Stimulated activated CD4-positive, alpha-beta T cell treated with anti-CD3 and anti-CD28 coated beads, Interleukin-15, amount 100 ng/mL, for 48 hours (primary cell): ENCODE results near the gene SERPINA4.
"Not testable (repeated sequence)": the region's sequence is repeated elsewhere in the genome, so short reads cannot be mapped to it uniquely, and the experiment has no call there.

Experiments
- DNase-seq, 2 donors: peaks; one replicate each; pipeline ENCODE4 v3.0.0-alpha.2; 2020; ENCODE audit warnings: low read depth in 2 of 2

The SERPINA4 gene

GRCh38 chr14:94592457-94592856 is 31.2 kb downstream of the SERPINA4 start:
- no peak for DNase-seq

GRCh38 chr14:94593376-94593748 is 32.1 kb downstream of the SERPINA4 start:
- no peak for DNase-seq

GRCh38 chr14:94593749-94594431 is 32.6 kb downstream of the SERPINA4 start:
- DNase-seq: no peak

GRCh38 chr14:94594441-94594840 is 33.2 kb downstream of the SERPINA4 start:
- DNase-seq: no peak

- no peak for DNase-seq
These were observed 34.7 kb downstream of the SERPINA4 start for GRCh38 chr14:94595912-94596311.

GRCh38 chr14:94596361-94596760 is 35.1 kb downstream of the SERPINA4 start:
- DNase-seq: no peak

GRCh38 chr14:94597788-94598187 is 36.5 kb downstream of the SERPINA4 start:
- DNase-seq: no peak

- DNase-seq: no peak
These were observed 37.2 kb downstream of the SERPINA4 start for GRCh38 chr14:94598506-94598815.

- DNase-seq: no peak
These were observed 37.8 kb downstream of the SERPINA4 start for GRCh38 chr14:94598816-94599655.

GRCh38 chr14:94599656-94600004 is 38.4 kb downstream of the SERPINA4 start:
- DNase-seq: no peak

GRCh38 chr14:94600148-94600545 is 38.9 kb downstream of the SERPINA4 start:
- no peak for DNase-seq

- DNase-seq: no peak
These were observed 40.7 kb downstream of the SERPINA4 start for GRCh38 chr14:94601884-94602391.

- no peak for DNase-seq
These were observed 41.5 kb downstream of the SERPINA4 start for GRCh38 chr14:94602722-94603121.

GRCh38 chr14:94605361-94605760 is 44.1 kb downstream of the SERPINA4 start:
- DNase-seq: no peak

- DNase-seq: not testable (repeated sequence)
These were observed 47.7 kb downstream of the SERPINA4 start for GRCh38 chr14:94608966-94609365.

- DNase-seq: no peak
These were observed 49.9 kb downstream of the SERPINA4 start for GRCh38 chr14:94611179-94611578.

GRCh38 chr14:94612174-94612573 is 50.9 kb downstream of the SERPINA4 start, which contains the start of gene SERPINA3:
Gene SERPINA3, plus strand, starts transcription at chr14:94612391. Its CDS starts 2,051 bp downstream, at chr14:94614442.
- no peak for DNase-seq

- no peak for DNase-seq
These were observed 51.6 kb downstream of the SERPINA4 start for GRCh38 chr14:94612580-94613554.

GRCh38 chr14:94613720-94614644 is 52.7 kb downstream of the SERPINA4 start:
- DNase-seq: no peak

GRCh38 chr14:94614802-94615201 is 53.6 kb downstream of the SERPINA4 start:
- DNase-seq: no peak

- no peak for DNase-seq
These were observed 54.0 kb downstream of the SERPINA4 start for GRCh38 chr14:94615254-94615653.
